ENCODE results near the gene HECTD4. TPM values are rescaled to one million over a fixed set of nuclear protein-coding genes. Genes with fewer than 3 reads are reported as not detected.

Gene HECTD4
- total and polyA plus RNA-seq, 2 of the 4 experiments (the other 2 are of a cell fraction), result 12.9 to 13.0 TPM

DNA sequence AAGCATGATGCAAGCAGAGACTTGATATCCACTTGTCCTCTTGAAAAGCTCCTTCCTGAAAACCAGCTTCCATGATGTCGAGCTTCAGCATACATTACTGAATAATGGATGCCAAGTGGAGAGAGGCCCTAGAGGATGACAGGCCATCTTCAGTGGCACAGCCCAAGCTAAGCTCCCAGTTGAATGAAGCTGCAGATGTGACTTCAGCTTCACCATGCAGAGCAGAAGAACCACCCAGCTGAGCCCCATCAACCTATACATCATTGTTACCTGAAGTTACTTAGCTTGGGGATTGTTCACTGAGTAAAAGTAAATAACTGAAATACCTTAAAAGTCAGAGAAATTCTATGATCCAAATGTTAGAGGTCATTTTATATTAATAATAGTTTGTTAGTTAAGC is 93.6 kb downstream of the HECTD4 start:
- Histone ChIP-seq H3K4ac (ENCODE audit: low read depth, low read length) (no peak overlapping the region), H3K9me1 (ENCODE audit: insufficient read depth, low read length) (0 out of 2 replicates have a peak, but pooled peaks cover 5% of the 10 kb centered on the region), H3K18ac (ENCODE audit: low read depth, low read length) (no peak overlapping the region), H4K20me1 (ENCODE audit: insufficient read depth, low read length) (no peaks in the 10 kb centered on the region; the same call in 1 of the 2 replicates), H3K9ac (ENCODE audit: low read depth, low read length) (no peak overlapping the region), H3K4me3 (ENCODE audit: insufficient read depth, low read depth, low read length) (no peak overlapping the region), H3K27ac (ENCODE audit: insufficient read depth, low read length) (no peak overlapping the region), H2BK15ac (ENCODE audit: low read depth, low read length) (no peak overlapping the region), H3K14ac (replicated peaks; ENCODE audit: low read depth, low read length) (no peak overlapping the region), H4K91ac (ENCODE audit: insufficient read depth, low read depth, low read length) (no peak overlapping the region), H2AK5ac (ENCODE audit: low read depth, low read length) (no peak overlapping the region), H3K4me1 (ENCODE audit: control insufficient read depth, insufficient read depth, low read length) (peaks cover 2% of the 10 kb centered on the region; the same call in 1 of the 2 replicates), H3K79me1 (ENCODE audit: low read depth in 1 of 2, low read length in 2 of 2) (peaks cover 16 to 30% of the 10 kb centered on the region in 2 experiments), H4K5ac (ENCODE audit: low read depth, low read length) (no peak overlapping the region), H3K4me2 (ENCODE audit: low read depth, low read length) (no peak overlapping the region), H2AK9ac (replicated peaks; ENCODE audit: low read depth, low read length, poor library complexity) (no peak overlapping the region), H3K36me3 (ENCODE audit: control insufficient read depth, insufficient read depth, low read length) (peaks cover 5% of the 10 kb centered on the region), H4K8ac (ENCODE audit: low read depth in 2 of 2, low read length in 2 of 2) (no peak overlapping the region), H3K27me3 (ENCODE audit: control insufficient read depth, insufficient read depth, low read length) (no peaks in the 10 kb centered on the region), H2BK5ac (ENCODE audit: low read depth, low read length, poor library complexity, severe bottlenecking) (no peak overlapping the region), H3K23ac (ENCODE audit: low read depth, low read length) (no peak overlapping the region), H2BK120ac (ENCODE audit: low read depth, low read length) (no peak overlapping the region), H2AFZ (replicated peaks; ENCODE audit: low read length, poor library complexity) (peak overlapping the region; percentile 21), H3K9me3 (ENCODE audit: control insufficient read depth, insufficient read depth, low read length) (peaks cover 6% of the 10 kb centered on the region), H2BK20ac (ENCODE audit: low read depth, low read length) (no peak overlapping the region), H3K56ac (ENCODE audit: extremely low read depth, insufficient read depth, low read length) (no peak overlapping the region)
- WGBS, 2 experiments (ENCODE audit: extremely low coverage in 2 of 2, insufficient read length in 1 of 2), result no CpG with 5 or more reads among the region's 1 CpG
- no peak for TF ChIP-seq CHD1 (IDR thresholded peaks at IDR 0.05; ENCODE audit: low read depth, low read length)
- TF ChIP-seq BHLHE40 (IDR thresholded peaks at IDR 0.05; ENCODE audit: low read depth, low read length), result no peak
- TF ChIP-seq MXI1 (IDR thresholded peaks at IDR 0.05; ENCODE audit: borderline replicate concordance, low read depth, low read length), result no peak
- TF ChIP-seq MAFK (IDR thresholded peaks at IDR 0.05; ENCODE audit: low read depth, low read length), result no peak
- no peak for TF ChIP-seq RCOR1 (IDR thresholded peaks at IDR 0.05; ENCODE audit: insufficient replicate concordance, low read length)
- no peak for TF ChIP-seq ELK1 (IDR thresholded peaks at IDR 0.05; ENCODE audit: borderline replicate concordance, low read depth, low read length)
- TF ChIP-seq RAD21 (IDR thresholded peaks at IDR 0.05; ENCODE audit: low read length), result no peak
- intact Hi-C loops (cut with micrococcal nuclease) (no loop called here), in situ Hi-C loops (cut with MboI; ENCODE audit: low sequenced_read_pairs) (no loop called here), dilution Hi-C loops (cut with HindIII; ENCODE audit: low sequenced_read_pairs, unreplicated experiment) (no loop called here)
- ChIA-PET CTCF (no interaction called here), POLR2A (ENCODE audit: unreplicated experiment) (no interaction called here)
- DNase-seq, result no peak
- ATAC-seq (ENCODE audit: low read depth), result no peak
- no TSS peak for BruUV-seq (replicated peaks)

Measured in IMR-90 (cell line).